Activated naive CD8-positive, alpha-beta T cell treated with anti-CD3 and anti-CD28 coated beads, Interleukin-2, amount 50 U/mL, for 16 hours (primary cell): ENCODE results near the gene TBC1D1.

Experiments
- DNase-seq: peaks from one replicate; pipeline ENCODE4 v3.0.0-alpha.2; 2020; ENCODE audit warnings: low read depth, low spot score

The TBC1D1 gene

DNA sequence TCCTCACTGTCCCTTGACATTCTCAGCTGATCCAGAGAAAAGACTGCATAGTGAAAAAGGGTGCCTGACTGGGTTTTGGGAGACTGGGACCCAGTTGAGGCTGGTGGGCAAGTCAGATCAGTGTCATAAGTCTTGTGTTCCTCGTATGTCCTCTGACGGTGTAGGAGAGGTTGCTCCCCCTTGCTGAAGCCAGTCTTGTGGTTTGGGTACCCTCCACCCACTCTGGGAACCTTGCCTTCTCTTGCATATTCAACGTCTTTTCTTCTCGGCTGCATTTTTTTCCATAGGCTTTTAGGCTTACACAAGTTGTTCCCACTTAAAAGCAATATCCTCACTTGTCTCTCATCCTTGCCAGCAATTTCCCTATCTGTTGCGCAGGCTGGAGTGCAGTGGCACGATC, 281.2 kb downstream of the TBC1D1 start:
- DNase-seq, result no peak

DNA sequence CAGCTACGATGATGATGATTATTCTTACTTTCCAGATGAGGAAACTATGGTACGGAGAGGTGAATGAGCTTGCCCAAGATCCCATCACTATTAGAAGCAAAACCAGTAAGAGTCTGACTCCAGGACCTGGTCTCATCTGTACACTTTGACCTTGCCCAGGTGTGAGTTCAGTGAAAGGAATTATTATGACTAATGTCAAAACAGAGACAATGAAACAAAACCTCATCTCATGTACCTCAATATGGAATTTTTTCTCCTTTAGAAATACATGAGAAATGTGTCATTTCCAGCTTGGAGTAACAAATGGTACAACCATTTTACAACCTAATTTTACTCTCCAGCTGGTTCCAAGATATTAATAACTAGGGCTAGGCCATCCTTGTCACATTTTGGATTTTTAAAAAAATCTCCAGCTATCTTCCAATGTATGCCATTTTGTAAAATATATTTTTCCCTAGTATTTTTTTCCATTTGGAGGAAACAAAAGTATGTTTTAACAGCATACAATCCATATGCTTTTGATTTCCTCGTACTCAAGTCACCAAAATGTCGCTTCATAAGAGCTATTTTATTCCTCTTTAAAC, 283.1 kb downstream of the TBC1D1 start:
- DNase-seq, result no peak

DNA sequence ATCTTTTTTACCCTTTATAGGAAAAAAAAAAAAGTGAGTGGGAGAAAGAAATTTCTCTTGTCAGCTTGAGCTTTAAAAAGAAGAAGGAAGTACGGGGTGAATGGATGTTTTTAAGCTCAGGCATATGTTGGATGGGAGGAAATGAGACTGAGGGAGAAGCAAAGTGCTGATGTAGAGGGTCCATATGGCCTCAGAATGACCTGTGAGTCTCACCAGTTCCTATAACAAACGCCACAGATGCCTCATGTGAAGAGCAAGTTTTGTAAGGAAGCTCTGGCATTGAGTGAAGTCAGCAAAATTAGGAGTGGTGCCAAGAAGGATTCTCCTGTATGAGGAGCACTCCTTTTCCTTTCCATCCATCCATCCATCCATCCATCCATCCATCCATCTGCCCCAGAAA, 283.9 kb downstream of the TBC1D1 start:
- DNase-seq, result no peak

DNA sequence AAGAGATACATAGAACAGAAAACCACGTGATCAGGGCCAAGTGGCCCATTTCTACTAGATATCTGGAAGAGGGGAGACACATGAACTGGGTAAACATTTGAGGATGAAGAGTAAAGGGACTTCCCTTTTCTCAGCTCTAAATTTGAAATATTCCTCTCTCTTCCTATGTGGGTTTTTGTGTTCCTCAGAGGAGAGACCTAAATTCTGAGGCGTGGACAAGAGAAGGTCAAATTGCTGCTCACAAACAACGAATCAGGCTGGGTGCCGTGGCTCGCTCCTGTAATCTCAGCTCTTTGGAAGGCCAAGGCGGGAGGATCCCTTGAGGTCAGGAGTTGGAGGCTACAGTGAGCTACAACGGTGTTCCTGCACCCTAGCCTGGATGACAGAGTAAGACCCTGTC, 285.3 kb downstream of the TBC1D1 start:
- DNase-seq, result no peak

DNA sequence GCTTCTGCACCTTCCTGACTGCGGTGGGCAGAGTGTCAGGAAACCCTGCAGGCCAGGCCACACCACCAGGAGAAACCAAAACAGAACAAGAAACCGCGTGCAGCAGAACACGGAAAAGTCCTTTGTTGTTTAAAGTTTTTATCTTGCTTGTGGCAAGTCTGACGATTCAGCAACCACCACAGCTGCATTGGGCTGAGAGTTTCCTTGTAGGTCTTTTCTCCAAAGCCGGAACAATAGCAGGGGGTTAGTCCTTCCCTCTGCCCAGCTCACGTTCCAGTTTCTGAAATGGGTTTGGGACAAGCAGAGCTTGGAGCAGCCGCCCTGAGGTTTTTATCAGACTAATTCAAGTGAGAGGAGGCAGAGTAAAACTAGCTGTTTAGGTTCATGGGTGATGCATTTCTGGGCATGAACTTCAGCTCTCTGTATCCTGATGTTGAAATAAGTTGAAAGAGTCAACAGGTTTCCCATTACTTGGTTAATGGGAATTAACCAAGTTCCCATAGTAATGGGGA, 286.2 kb downstream of the TBC1D1 start:
- peak; percentile 17 for DNase-seq

DNA sequence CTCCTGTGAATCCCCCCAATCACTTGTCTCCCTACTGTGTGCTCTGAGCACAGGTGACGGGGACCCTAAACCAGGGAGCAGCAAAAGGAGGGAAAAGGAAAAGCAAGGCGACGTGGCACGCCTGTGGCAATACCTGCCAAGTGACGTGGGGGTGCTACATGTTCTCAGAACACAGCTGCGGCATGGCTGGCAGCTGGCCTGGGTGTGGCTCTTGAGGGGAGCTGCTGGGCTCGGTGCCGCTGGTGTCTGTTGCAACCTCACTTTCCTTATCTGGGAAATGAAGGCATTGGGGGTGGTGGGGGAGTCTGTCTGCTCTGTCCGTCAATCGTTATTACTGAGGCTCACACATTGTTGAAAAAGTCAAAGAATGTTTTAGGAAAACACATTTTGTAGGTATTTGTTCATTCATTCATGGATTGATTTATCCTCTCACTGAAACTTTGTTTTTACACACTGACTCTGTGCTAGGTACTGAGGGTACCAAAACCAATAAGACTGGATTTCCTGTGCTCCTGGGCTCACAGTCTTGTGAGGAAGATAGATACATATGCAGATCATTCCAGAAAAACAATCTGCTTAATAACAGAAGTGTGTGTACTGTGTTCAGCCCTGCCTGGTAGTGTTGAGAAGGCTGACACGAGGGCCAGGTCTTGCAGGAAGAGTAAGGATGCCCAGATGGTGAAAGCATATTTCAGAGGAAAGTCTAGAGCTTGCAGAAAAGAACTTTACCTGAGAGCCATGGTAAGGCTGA, 286.9 kb downstream of the TBC1D1 start:
- DNase-seq, result peak; percentile 15

DNA sequence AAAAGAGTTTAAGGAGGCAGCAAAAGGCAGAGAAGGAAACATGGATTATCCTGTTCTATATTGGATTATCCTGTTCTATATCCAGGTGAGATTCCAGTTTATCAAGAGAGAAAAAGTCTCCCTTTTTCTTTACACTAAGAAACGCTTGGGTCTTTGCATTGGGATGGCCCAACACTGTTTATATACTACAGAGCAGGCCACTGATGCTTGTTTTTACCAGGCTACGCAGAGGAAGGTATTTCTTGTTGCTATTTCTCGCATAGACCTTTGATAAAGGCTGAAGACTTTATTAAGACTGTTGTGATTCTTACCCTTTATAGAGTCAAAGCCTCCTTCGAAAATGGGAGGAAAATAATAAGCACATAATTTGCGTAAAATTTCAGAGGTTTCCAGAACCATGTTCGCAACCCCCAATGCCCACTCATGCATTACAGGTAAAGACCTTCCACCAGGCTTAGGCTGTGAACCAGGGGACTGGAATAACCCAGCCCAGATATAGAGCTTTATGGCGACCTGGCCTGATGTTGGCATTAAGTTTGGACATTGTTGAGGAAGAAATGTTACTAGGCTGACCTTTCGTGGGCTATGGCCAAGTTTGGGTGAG, 287.6 kb downstream of the TBC1D1 start:
- no peak for DNase-seq

DNA sequence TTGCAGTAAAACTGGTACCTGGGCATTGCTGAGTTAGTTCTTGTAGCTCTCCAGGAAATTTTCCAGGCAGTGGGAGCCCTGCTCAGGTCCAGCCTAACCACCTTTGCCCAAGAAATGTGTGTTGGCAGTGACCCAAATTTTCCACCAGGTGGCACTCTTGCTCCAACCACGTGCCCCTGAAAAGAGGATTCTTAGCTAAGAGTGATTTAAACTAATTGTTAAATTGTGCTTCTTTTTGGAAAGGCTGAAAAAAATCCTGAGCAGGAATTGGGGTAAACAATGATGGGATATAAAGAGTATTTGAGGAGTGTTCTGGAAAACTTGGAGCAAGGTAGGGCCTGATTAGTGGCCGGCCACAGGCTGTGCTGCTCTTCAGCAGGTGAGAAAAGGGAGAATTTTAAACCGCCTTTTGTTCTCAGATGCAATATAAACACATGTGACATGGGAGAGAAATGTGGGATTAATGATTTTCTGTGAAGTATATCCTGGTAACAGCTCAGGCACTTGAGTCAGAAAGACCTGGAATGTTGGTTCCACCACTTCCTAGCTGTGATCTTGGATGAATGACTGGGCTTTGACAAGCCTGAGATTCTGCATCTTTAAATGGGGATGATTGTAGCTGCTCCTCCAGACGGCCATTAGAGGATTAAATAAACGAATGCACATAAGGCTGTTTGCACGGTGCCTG, 288.9 kb downstream of the TBC1D1 start:
- peak; percentile 57 for DNase-seq

DNA sequence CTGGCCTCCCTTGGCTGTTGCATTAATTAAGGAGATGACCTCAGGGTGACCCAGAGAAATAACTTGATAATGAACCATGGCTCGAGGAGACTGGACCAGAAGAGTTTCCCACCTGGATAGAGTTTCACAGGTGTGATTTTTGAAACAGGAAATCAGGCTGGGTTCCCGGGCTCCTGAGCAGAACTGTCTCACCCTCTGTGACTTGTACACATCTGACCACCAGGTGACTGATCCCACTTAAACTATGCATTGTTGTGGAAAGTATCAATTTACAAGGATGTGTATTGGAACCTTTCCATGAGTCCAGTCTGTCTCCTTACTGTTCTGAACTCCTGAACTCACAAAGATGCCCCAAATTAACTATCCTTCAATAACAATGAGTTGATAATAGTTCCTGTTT, 289.6 kb downstream of the TBC1D1 start:
- DNase-seq, result no peak

DNA sequence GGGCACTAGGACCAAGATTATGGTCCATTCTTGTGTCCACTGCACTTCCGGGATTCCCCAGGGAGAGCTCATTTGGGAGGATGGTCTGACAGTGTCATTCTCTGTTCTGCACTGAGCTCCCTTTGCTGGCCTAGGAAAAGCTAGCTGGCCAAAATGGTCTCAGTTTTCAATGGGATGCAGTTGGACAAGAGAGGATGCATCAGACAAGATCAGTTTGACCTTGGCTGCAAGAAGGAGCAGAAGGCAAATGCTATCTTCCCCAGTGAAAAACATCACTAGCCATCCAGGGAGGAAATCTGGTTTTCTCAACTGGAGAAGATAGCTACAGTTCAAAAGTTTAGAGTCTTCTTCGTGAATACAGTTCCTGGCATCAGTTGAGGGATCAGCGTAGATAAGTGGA, 290.4 kb downstream of the TBC1D1 start:
- no peak for DNase-seq

DNA sequence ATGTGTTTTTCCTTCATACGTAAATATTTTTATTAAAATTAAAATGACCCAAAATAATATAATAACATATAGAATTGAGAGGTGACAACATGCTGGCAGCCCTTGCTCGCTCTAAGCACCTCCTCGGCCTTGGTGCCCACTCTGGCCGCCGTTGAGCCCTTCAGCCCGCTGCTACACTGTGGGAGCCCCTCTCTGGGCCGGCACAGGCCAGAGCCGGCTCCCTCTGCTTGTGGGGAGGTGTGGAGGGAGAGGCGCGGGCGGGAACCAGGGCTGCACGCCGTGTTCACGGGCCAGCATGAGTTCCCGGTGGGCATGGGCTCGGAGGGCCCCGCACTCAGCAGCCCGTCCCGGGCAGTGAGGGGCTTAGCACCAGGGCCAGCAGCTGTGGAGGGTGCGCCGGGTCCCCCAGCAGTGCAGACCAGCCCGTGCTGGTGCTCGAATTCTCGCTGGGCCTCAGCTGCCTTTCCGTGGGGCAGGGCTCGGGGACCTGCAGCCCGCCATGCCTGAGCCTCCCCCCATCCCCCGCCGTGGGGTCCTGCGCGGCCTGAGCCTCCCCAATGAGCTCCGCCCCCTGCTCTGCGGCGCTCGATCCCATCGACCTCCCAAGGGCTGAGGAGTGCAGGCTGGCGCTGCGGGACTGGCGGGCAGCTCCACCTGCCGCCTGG, 291.6 kb downstream of the TBC1D1 start:
- DNase-seq, result no peak

DNA sequence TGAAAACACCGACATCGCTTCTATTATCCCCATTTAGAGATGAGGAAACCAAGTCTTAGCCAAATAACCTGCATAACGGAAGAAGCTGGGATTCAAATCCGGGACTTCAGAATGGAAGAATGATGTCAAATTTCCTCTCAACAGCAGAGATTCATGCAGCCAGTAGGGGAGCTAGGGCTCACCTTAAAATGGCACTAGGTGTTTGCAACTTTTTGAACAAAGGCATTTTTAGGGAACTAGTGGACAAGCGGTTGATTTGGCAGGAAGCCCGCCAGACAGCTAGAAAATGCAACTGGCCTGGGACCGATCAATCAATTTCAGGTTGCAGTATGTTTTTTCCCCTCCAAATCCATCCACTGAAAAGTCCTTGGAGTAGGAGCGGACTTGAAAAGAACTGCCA, 293.5 kb downstream of the TBC1D1 start:
- no peak for DNase-seq

DNA sequence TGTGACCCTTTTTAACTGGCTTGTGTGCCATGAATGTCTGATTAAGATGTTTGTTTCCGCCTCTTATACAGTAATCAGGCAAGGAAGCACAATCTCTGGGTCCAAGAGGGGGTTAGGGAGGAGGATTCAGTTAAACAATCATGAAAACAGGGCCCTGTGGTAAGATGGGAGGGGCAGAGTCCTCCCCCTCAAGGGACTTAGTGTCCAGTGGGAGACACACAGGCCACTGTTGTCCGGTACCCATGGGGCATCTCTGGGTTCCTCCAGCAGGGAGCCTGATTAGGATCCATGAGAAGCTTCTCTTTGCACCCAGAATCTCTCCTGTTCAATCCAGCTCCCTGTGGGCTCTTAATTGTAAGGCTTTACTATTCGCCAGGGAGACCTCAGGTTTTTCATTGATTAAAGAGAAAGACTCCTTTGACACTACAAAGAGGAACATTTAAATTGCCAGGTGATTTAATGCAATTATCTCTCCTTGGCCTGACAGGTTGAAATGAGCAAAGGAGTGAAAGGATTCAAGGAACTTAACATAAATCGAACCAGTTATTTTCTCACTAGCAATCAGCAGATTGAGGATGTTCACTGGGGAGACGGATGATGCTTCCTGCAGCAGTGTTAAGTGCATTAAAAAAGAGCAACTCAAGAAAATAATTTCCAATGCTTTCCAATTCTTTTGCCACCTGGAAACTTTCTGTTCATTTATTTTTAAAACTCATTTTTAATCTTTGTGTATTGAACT, 294.7 kb downstream of the TBC1D1 start:
- no peak for DNase-seq

DNA sequence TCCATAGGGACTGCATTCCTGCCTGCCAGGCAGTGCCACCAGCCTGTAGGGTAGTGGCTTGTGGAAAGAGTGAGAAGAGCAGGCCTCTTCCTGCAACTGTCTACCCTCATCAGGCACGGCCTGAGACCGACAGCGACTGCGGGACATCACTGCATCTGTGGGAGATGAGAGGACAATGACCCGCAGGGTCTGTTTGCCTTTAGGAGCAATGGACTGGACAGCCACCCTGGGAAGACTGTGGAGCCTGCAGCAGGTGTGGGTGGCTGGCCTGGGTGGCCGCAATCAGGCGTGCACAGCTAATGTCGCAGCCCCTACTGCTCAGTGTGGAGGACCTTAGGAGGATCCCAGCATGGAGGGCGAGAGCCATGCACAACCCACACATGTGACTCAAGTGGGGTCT, 297.3 kb downstream of the TBC1D1 start:
- DNase-seq, result no peak

DNA sequence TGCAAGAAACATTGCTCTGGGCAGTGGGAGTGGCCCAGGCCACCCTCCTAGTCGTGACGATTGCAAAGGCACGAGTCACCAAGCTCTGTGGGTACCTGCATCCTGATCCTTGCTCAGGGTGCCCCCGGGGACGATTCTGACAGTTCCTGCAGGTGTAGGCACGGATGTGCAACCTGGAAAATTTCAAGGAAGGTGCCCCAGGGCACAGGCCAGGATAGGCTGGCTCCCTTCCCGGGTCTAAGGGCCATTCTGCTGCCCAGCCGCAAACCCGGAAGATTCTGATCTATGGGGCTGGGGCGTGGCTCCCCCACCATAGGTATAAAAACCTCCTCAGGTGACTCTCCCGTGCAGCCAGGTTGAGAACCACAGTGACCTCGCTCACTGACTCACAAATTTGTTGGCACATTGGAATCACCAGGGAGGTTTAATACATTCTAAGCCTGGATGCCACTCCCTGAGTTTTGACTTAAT, 297.8 kb downstream of the TBC1D1 start:
- DNase-seq, result no peak
